Large intestine (tissue), 3 donors: Measurements from ENCODE around the gene DICER1. TPM values are rescaled to one million over a fixed set of nuclear protein-coding genes. Genes with fewer than 3 reads are reported as not detected.

Experiments
- DNase-seq, 2 donors: peaks; one replicate each; pipeline versions ENCODE4 v3.0.0 to v3.0.0-alpha.2; 2013
- H3K27ac ChIP-seq: one replicate; pipeline ENCODE4 v1.5.1; 2013; ENCODE audit warnings: low read length
- H3K27me3 ChIP-seq: 2 replicates; pipeline ENCODE4 v1.6.1; 2013; ENCODE audit warnings: low read length; ENCODE audit not compliant: control insufficient read depth, insufficient read depth
- H3K36me3 ChIP-seq: 2 replicates; pipeline ENCODE4 v1.6.1; 2013; ENCODE audit warnings: low read length; ENCODE audit not compliant: control insufficient read depth, insufficient read depth
- H3K4me1 ChIP-seq: one replicate; pipeline ENCODE4 v1.6.1; 2013; ENCODE audit warnings: low read length; ENCODE audit not compliant: control insufficient read depth, insufficient read depth
- H3K4me3 ChIP-seq: one replicate; pipeline ENCODE4 v1.5.1; 2013; ENCODE audit warnings: low read length
- H3K9me3 ChIP-seq: one replicate; pipeline ENCODE4 v1.6.1; 2013; ENCODE audit warnings: mild to moderate bottlenecking, low read depth, low read length, moderate library complexity; ENCODE audit not compliant: control insufficient read depth
- WGBS: methylation state at CpG from one replicate; pipeline ENCODE4 v1.1.5; 2013; ENCODE audit warnings: low lambda C conversion rate; ENCODE audit not compliant: insufficient coverage; 5-methylcytosine and 5-hydroxymethylcytosine counted together
- polyA plus RNA-seq: library from polyadenylated mRNA; unstranded; fragments of 120-200 nt; gene quantifications from one replicate; pipeline ENCODE4 v1.2.1, GENCODE V29; 2013

The DICER1 gene
- polyA plus RNA-seq, 1 donor, result 32.2 TPM

- WGBS, result no CpG with 5 or more reads among the region's 6 CpGs
- no peak for DNase-seq
- H3K9me3 ChIP-seq, result no peaks in the 10 kb centered on the region
- H3K4me3 ChIP-seq, result no peak overlapping the region
- H3K4me1 ChIP-seq, result no peaks in the 10 kb centered on the region
- H3K36me3 ChIP-seq, result no peaks in the 10 kb centered on the region
- no peak overlapping the region for H3K27ac ChIP-seq
- H3K27me3 ChIP-seq, result peaks cover 14% of the 10 kb centered on the region
These were observed 114.0 kb downstream of the DICER1 start for GRCh38 chr14:95043314-95043713.

DNA sequence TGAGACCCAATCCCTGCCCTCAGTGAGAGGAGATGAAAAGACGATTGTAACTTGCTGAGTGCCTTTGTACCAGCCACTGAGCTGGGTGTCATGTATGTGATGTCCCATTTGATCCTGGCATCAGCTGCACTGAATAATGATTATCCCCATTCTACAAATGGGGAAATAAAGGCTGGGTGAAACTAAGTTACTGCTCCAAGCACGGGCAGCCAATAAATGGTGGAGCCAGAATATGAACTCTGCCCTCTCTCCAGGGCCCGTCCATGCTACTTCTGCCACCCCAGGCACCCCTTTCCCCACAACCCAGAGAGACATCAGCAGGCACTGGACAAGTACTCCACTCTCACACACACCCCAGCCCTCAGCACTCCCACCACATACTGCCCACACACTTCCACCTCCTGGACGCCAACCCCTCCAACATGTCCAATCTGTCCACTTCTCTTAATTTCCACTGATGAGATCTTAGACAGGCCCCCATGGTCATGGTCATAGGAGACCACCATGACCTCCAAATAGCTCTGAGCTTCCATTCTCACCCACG, 115.8 kb downstream of the DICER1 start:
- H3K27me3 ChIP-seq, result peaks cover 13% of the 10 kb centered on the region
- no peak overlapping the region for H3K27ac ChIP-seq
- H3K36me3 ChIP-seq, result no peaks in the 10 kb centered on the region
- H3K9me3 ChIP-seq, result no peaks in the 10 kb centered on the region
- DNase-seq, result no peak
- no peak overlapping the region for H3K4me3 ChIP-seq
- no peaks in the 10 kb centered on the region for H3K4me1 ChIP-seq
- WGBS, result no CpG with 5 or more reads among the region's 5 CpGs

DNA sequence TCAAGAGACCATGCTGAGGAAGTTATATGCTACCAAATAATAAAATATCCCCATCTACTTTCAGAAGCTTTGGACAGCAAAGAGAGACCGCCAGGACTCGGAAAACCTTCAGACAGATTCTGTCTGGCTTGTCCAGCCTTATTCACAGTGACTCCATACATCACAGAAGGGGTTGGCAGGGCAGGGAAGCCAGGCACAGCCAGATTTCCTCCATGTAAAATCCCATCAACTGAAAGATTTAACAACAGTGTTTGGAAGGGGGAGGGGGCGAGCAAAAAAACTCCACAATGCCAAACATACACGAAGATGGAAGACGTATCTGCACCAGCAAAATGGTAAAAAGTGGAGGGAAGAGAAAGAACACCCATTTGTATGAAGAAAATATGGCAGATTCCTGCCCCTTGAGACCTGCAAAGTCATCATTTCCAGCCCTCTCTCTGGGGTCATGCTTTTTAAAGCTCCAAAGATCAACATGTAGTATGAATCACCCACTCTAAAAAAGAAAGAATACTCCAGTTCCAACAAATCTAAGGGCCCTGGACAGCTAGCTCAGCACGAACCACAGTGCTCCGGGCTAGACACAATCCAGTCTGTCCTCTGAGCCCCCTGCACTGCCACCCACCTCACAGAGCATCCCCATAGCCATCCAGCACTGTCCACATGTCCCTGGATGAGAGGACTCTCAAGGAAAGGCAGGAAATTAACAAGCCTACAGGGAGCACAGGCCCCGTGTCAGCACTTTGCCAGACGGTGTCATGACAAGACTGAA, 116.4 kb downstream of the DICER1 start:
- no peak overlapping the region for H3K4me3 ChIP-seq
- no peak for DNase-seq
- 50% methylated on average over 2 of the region's 9 CpGs for WGBS
- no peaks in the 10 kb centered on the region for H3K4me1 ChIP-seq
- no peak overlapping the region for H3K27ac ChIP-seq
- no peaks in the 10 kb centered on the region for H3K9me3 ChIP-seq
- H3K27me3 ChIP-seq, result peaks cover 9% of the 10 kb centered on the region
- no peaks in the 10 kb centered on the region for H3K36me3 ChIP-seq

GRCh38 chr14:95039993-95040348, 117.4 kb downstream of the DICER1 start:
- no peak for DNase-seq
- Histone ChIP-seq H3K9me3 (no peaks in the 10 kb centered on the region), H3K4me3 (no peak overlapping the region), H3K27ac (no peak overlapping the region), H3K27me3 (peaks cover 4% of the 10 kb centered on the region), H3K36me3 (no peaks in the 10 kb centered on the region), H3K4me1 (no peaks in the 10 kb centered on the region)
- WGBS, result no CpG with 5 or more reads among the region's 4 CpGs

DNA sequence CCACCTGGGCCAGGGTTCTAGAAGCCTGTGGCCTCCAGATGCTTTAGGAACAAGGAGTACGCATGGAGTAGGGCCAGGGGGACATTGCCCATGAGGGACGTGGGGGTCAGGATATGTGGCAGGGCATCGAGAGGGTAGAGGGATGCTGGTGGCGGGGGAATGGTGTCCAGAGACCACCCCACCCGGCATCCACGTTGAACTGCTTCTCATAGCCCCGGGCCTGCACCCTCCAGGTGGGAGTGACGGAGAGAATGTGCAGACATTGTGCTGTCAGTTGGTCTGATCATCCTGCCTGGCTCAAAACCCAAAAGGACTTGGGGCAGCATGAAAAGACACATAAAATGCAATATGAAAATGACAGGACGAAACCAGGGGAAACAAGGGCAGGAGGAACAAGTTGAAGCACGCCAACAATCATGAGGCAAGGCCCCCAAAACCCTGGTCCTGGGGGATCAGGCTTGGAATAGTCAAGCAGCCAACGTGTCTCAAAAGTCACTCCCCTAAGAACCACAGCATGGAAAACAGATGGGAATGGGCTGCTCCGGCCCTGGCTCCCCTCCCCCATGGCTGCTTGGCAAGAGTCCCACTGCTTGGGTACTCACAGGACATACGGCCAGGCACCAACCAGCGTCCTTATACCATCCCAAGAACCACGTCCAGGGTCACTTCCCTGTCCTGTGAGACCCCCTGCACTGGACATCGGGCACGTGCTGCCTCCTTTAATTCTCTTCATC, 117.9 kb downstream of the DICER1 start:
- Histone ChIP-seq H3K27ac (no peak overlapping the region), H3K4me3 (no peak overlapping the region), H3K36me3 (no peaks in the 10 kb centered on the region), H3K27me3 (no peaks in the 10 kb centered on the region), H3K9me3 (no peaks in the 10 kb centered on the region), H3K4me1 (no peaks in the 10 kb centered on the region)
- no CpG with 5 or more reads among the region's 17 CpGs for WGBS
- DNase-seq, result no peak

DNA sequence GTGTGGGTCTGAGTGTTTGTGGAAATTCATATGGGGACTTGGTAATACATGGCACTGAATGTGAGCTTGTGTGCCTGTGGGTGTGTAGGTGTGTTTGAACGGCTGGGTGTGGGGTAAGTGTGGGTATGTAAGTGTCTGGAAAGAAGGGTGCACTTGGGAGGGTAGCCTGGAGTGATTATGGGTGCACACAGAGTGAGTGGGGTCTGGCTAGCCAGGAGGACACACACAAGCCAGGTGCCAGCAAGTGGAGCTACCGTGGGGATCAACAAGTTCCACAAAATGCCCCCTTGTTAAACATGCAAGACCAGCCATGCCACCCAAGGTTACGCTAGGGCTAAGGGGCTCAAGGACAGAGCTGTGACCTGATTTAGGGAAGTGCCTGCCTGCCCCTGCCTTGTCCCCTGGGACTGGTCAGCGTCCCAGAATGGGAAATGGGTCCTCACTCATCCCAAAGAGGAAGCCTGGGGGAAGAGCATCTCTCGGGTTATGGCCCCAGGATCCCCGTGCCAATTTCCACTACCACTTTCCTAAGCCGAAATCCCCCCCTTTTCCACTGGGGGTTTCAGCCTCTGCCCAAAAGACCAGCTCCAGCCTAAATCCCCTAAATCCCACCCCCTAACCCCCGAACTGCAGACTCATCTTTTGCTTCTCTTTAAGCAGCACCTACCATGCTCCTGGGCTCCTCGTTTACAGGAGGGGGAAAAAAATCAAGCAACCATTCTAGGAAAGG, 118.6 kb downstream of the DICER1 start:
- DNase-seq, result no peak
- H3K27me3 ChIP-seq, result no peaks in the 10 kb centered on the region
- WGBS, result no CpG with 5 or more reads among the region's 9 CpGs

GRCh38 chr14:95037273-95037672, 120.1 kb downstream of the DICER1 start:
- Histone ChIP-seq H3K4me3 (no peak overlapping the region), H3K9me3 (no peaks in the 10 kb centered on the region), H3K27me3 (no peaks in the 10 kb centered on the region), H3K4me1 (no peaks in the 10 kb centered on the region), H3K36me3 (no peaks in the 10 kb centered on the region), H3K27ac (no peak overlapping the region)
- no peak for DNase-seq
- WGBS, result no CpG with 5 or more reads among the region's 2 CpGs

More for the DNA sequence above, 118.6 kb downstream of the DICER1 start:
- no peak overlapping the region for H3K4me3 ChIP-seq
- no peaks in the 10 kb centered on the region for H3K9me3 ChIP-seq
- no peaks in the 10 kb centered on the region for H3K36me3 ChIP-seq
- H3K4me1 ChIP-seq, result no peaks in the 10 kb centered on the region
- no peak overlapping the region for H3K27ac ChIP-seq

Other genes with a start within 250 kb of the DICER1 start
- gene CLMN, start 162.4 kb upstream of the DICER1 start, polyA plus RNA-seq, result 18.7 TPM